GM18909 (cell line): ENCODE data around the gene EPHB6.

Experiments
- ATAC-seq: cut with Tn5 transposase; IDR thresholded peaks from one replicate; pipeline ENCODE4 v1.9.1; 2021; ENCODE audit warnings: mild to moderate bottlenecking; ENCODE audit not compliant: unreplicated experiment, poor library complexity

Gene EPHB6

DNA sequence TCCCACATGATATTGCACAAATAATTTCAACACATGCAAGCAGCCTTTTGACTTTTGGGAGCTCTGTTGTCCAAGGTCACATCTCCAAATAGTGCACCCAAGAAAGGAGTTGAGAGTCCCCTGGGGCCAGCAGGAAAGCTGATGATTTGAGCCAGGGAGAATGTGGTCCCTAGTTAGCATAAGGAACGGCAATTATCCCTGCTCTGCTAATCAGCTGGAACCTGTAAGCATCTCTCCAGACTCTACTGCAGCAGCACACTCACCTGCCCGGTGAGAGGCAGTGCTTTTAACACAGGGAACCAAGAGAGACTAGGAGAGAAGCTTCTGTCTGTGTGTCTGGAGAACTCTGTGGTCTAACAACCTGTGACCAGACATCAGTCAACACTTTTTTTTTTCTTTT, 61.6 kb downstream of the EPHB6 start:
- no peak for ATAC-seq

DNA sequence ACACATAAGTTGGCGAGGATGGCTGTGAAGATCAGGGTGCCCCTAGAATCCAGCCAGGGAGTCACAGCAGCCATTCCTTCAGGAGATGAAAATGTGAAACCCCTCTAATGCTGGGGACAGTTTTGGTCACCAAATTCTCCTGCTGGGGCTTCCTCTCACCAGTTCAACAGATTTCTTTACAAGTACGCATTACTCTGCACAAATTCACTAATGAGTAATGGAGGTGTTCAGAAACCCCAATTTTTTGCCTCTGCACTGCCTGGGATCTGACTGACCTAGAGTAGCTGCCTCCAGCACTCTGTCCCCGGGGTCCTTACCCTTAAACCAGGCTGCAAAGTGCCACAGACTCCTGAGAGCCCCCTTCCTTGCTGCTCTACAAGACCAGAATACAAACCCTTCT, 62.6 kb downstream of the EPHB6 start:
- no peak for ATAC-seq

DNA sequence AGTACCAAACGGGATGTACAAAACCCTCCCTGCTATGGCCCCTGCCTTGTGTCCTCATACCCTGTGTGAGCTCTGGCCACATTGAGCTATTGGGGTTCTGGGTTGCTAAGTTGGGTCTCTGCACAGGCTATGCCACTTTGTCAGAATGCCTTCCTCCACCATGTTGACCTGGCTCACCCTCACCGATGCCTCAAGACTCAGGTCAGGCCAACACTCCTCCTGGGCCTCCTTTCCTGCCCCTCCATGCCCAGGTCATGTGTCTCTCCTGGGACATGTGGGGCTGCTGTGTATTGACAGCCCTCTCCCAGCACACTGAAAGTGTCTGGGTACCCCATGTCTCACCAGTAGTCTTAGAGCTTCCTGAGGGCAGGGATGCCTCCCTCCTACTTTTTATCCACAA, 64.0 kb downstream of the EPHB6 start:
- no peak for ATAC-seq

DNA sequence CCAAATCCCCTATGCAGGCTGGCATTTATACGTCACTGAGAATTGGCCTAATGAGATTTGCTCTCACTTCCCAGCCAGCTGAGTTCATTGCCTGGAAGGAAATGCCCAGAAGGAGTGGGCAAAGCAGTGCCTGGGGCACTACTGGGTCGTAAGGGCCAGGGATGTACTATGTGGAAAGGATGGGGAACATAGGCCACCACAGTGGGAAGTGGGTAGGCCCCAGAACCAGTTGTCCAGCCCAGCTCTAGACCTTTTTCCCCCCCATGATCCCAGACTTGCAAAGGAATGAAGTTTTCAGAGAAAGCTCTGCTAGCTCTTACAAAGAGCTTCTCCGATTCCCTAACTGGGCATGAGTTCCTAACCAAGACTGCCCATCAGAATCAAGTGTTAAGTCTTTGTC, 64.8 kb downstream of the EPHB6 start:
- no peak for ATAC-seq
